Nephron (organoid): ENCODE data around the gene TMEM72.
A peak's percentile ranks its signal among the peaks of the same experiment; 100 is the strongest.
"Not testable (repeated sequence)": the region's sequence is repeated elsewhere in the genome, so short reads cannot be mapped to it uniquely, and the experiment has no call there.

Experiments
- H3K27ac Mint-ChIP-seq, 3 experiments: 2 replicates each; pipeline ENCODE4 v1.8.0; 2020; ENCODE audit warnings: mixed read lengths in 3 of 3, mild to moderate bottlenecking in 2 of 3, moderate library complexity in 1 of 3
- H3K27me3 Mint-ChIP-seq: 2 replicates; pipeline ENCODE4 v1.8.0; 2021; ENCODE audit warnings: low read depth, mild to moderate bottlenecking, moderate library complexity, mixed read lengths
- H3K36me3 Mint-ChIP-seq: 2 replicates; pipeline ENCODE4 v1.8.0; 2020; ENCODE audit warnings: low read depth, mixed read lengths
- H3K4me1 Mint-ChIP-seq: 2 replicates; pipeline ENCODE4 v1.8.0; 2020; ENCODE audit warnings: mixed read lengths
- H3K4me3 Mint-ChIP-seq, 3 experiments: 2 replicates each; pipeline ENCODE4 v1.8.0; 2020; ENCODE audit warnings: mild to moderate bottlenecking in 3 of 3, mixed read lengths in 3 of 3, moderate library complexity in 2 of 3
- H3K9me3 Mint-ChIP-seq: 2 replicates; pipeline ENCODE4 v1.8.0; 2020; ENCODE audit warnings: mixed read lengths
- CTCF ChIP-seq, 3 experiments: fragments of 200-600 bp; sonication (generic); IDR thresholded peaks; one replicate each; pipeline ENCODE4 v1.5.0; 2021; ENCODE audit warnings: antibody characterized with exemption in 3 of 3; ENCODE audit not compliant: unreplicated experiment in 3 of 3

Gene TMEM72

GRCh38 chr10:44864637-44865288, 46.4 kb upstream of the TMEM72 start:
- Mint-ChIP-seq H3K4me1 (peaks cover 30% of the 10 kb centered on the region), H3K27ac (peak overlapping the region; percentile 54 to 93 (median 88)), H3K27me3 (peaks cover 12% of the 10 kb centered on the region), H3K4me3 (peak overlapping the region; percentile 85 to 86 (median 86)), H3K9me3 (peaks cover 2% of the 10 kb centered on the region), H3K36me3 (no peaks in the 10 kb centered on the region)
- peak; percentile 96 to 98 (median 96) for TF ChIP-seq CTCF (IDR thresholded peaks at IDR 0.05; ENCODE audit: unreplicated experiment in 3 of 3)

GRCh38 chr10:44865289-44865671, 45.9 kb upstream of the TMEM72 start:
- Mint-ChIP-seq H3K4me3 (peak overlapping the region in 1 of 3 experiments; percentile 86), H3K9me3 (peaks cover 2% of the 10 kb centered on the region), H3K27ac (peak overlapping the region; percentile 54 to 93 (median 88))

DNA sequence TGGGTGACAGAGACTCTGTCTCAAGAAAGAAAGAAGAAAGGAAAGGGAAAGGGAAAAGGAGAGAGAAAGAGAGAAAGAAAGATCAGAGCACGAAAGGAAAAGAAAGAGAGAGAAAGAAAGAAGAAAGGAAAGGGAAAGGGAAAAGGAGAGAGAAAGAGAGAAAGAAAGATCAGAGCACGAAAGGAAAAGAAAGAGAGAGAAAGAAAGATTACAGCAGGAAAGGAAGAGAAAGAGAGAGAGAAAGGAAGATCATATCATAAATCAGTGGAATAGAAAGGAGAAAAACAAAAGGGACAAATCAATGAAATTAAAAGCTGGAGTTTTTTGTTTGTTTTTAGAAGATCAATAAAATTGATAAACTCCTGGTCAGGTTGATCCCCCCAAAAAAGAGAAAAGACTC, 44.8 kb upstream of the TMEM72 start:
- Mint-ChIP-seq H3K27ac (peak overlapping the region in 1 of 3 experiments; percentile 7), H3K4me1 (peaks cover 30% of the 10 kb centered on the region)

More at GRCh38 chr10:44865289-44865671, 45.9 kb upstream of the TMEM72 start:
- Mint-ChIP-seq H3K4me1 (peaks cover 30% of the 10 kb centered on the region), H3K36me3 (no peaks in the 10 kb centered on the region), H3K27me3 (peaks cover 17% of the 10 kb centered on the region)
- TF ChIP-seq CTCF (IDR thresholded peaks at IDR 0.05; ENCODE audit: unreplicated experiment in 3 of 3): no peak

GRCh38 chr10:44870031-44870430, 41.1 kb upstream of the TMEM72 start:
- Mint-ChIP-seq H3K4me3 (no peak overlapping the region), H3K4me1 (peaks cover 17% of the 10 kb centered on the region), H3K9me3 (peaks cover 2% of the 10 kb centered on the region), H3K27me3 (peaks cover 15% of the 10 kb centered on the region), H3K36me3 (no peaks in the 10 kb centered on the region), H3K27ac (no peak overlapping the region)
- TF ChIP-seq CTCF (IDR thresholded peaks at IDR 0.05; ENCODE audit: unreplicated experiment in 3 of 3): no peak

More for the DNA sequence above, 44.8 kb upstream of the TMEM72 start:
- H3K27me3 Mint-ChIP-seq: peaks cover 17% of the 10 kb centered on the region
- H3K4me3 Mint-ChIP-seq, H3K9me3 Mint-ChIP-seq, H3K36me3 Mint-ChIP-seq: not testable (repeated sequence)

DNA sequence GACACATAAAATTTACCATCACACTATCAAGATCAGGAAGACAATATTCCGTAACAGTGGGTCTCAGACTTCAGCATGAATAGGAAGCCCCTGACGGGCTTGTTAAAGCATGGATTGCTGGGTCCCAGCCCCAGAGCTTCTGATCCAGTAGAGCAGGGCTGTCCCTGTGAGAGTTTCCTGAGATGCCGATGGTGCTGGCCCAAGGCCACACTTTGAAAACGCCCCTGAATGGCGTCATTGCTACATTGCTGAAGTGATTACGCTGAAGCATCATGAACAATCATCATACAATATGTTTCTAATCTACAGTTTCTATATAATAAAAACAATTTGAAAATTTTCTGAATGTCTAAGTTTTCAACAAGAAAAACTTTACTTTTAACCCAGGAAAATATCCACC, 38.0 kb upstream of the TMEM72 start:
- Mint-ChIP-seq H3K27me3 (peaks cover 8% of the 10 kb centered on the region), H3K4me1 (peaks cover 30% of the 10 kb centered on the region), H3K9me3 (peaks cover 2% of the 10 kb centered on the region), H3K27ac (no peak overlapping the region), H3K36me3 (no peaks in the 10 kb centered on the region), H3K4me3 (no peak overlapping the region)
- TF ChIP-seq CTCF (IDR thresholded peaks at IDR 0.05; ENCODE audit: unreplicated experiment in 3 of 3): no peak

DNA sequence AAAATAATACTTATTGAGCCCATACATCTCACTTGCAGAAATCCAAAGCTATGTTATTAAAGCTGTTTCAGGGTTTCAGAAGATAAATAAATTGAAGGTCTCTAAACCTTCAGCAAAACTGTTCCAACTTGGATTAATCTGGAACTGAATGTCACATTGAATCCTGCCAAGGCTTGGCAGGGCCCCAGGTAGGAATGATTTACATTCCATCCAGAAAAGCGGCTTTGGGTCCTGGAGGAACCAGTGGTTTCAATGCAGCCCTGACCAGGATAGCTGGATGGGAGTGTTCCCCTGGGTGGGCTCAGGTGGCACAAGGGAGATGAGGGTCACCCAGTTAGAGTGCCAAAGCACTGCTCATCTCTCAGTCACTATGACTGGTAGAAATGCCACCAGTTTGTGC, 37.0 kb upstream of the TMEM72 start:
- Mint-ChIP-seq H3K27ac (no peak overlapping the region), H3K9me3 (no peaks in the 10 kb centered on the region), H3K27me3 (peaks cover 13% of the 10 kb centered on the region), H3K36me3 (no peaks in the 10 kb centered on the region), H3K4me3 (no peak overlapping the region), H3K4me1 (peaks cover 38% of the 10 kb centered on the region)
- TF ChIP-seq CTCF (IDR thresholded peaks at IDR 0.05; ENCODE audit: unreplicated experiment in 3 of 3): no peak
